GM23338 (cell line): ENCODE data around the gene ATOSA. TPM values are rescaled to one million over a fixed set of nuclear protein-coding genes. Genes with fewer than 3 reads are reported as not detected.

Experiments
- ATAC-seq: fragments of 200-7000 bp; cut with Tn5 transposase; 3 replicates; pipeline ENCODE4 v1.9.1; 2020
- DNase-seq: peaks from one replicate; pipeline ENCODE4 v3.0.0-alpha.2; 2015; ENCODE audit warnings: low spot score
- H2AFZ ChIP-seq: fragments of 200-600 bp; sonication (generic); 2 replicates; pipeline ENCODE4 v1.8.0; 2016; ENCODE audit warnings: antibody characterized with exemption, mild to moderate bottlenecking, moderate library complexity
- H3F3A ChIP-seq: fragments of 200-600 bp; sonication (generic); replicated peaks from 2 replicates; pipeline ENCODE4 v1.8.0; 2017; ENCODE audit warnings: antibody characterized with exemption, mixed run types, low read depth
- H3K27ac ChIP-seq: fragments of 200-600 bp; sonication (generic); 2 replicates; pipeline ENCODE4 v1.6.1; 2016; ENCODE audit warnings: low read depth
- H3K27me3 ChIP-seq: fragments of 200-600 bp; sonication (generic); 2 replicates; pipeline ENCODE4 v1.8.0; 2016; ENCODE audit warnings: mild to moderate bottlenecking, mixed run types, moderate library complexity; ENCODE audit not compliant: insufficient read depth
- H3K36me3 ChIP-seq: fragments of 200-600 bp; sonication (generic); 2 replicates; pipeline ENCODE4 v1.8.0; 2016; ENCODE audit warnings: mild to moderate bottlenecking; ENCODE audit not compliant: insufficient read depth
- H3K4me1 ChIP-seq: fragments of 200-600 bp; sonication (generic); 2 replicates; pipeline ENCODE4 v1.8.0; 2016; ENCODE audit warnings: mild to moderate bottlenecking, moderate library complexity; ENCODE audit not compliant: insufficient read depth
- H3K4me2 ChIP-seq: fragments of 200-600 bp; sonication (generic); 2 replicates; pipeline ENCODE4 v1.7.1; 2017; ENCODE audit warnings: mixed run types
- H3K4me3 ChIP-seq: fragments of 200-600 bp; sonication (generic); 2 replicates; pipeline ENCODE4 v1.6.1; 2016; ENCODE audit warnings: mixed run types
- H3K79me2 ChIP-seq: fragments of 200-600 bp; sonication (generic); replicated peaks from 2 replicates; pipeline ENCODE4 v1.8.0; 2017; ENCODE audit warnings: mild to moderate bottlenecking; ENCODE audit not compliant: insufficient read depth
- H3K9me2 ChIP-seq: fragments of 200-600 bp; sonication (generic); 2 replicates; pipeline ENCODE4 v1.8.0; 2017; ENCODE audit not compliant: insufficient read depth
- H4K20me1 ChIP-seq: fragments of 200-600 bp; sonication (generic); replicated peaks from 2 replicates; pipeline ENCODE4 v1.8.0; 2017; ENCODE audit warnings: mild to moderate bottlenecking; ENCODE audit not compliant: insufficient read depth
- H3K27ac Mint-ChIP-seq: 2 replicates; pipeline ENCODE4 v1.8.0; 2020; ENCODE audit warnings: inconsistent platforms, mild to moderate bottlenecking, moderate library complexity, mixed read lengths
- H3K27me3 Mint-ChIP-seq: 3 replicates; pipeline ENCODE4 v1.8.0; 2022; ENCODE audit warnings: low read depth, mild to moderate bottlenecking, moderate library complexity, mixed read lengths, inconsistent platforms; ENCODE audit not compliant: insufficient read depth, poor library complexity
- H3K36me3 Mint-ChIP-seq: 3 replicates; pipeline ENCODE4 v1.8.0; 2021; ENCODE audit warnings: low read depth, mild to moderate bottlenecking, inconsistent platforms, moderate library complexity, mixed read lengths
- H3K4me1 Mint-ChIP-seq: 3 replicates; pipeline ENCODE4 v1.8.0; 2020; ENCODE audit warnings: mild to moderate bottlenecking, inconsistent platforms, mixed read lengths
- H3K4me3 Mint-ChIP-seq: 3 replicates; pipeline ENCODE4 v1.8.0; 2021; ENCODE audit warnings: moderate library complexity, mild to moderate bottlenecking, inconsistent platforms, mixed read lengths
- H3K9me3 Mint-ChIP-seq: 3 replicates; pipeline ENCODE4 v1.8.0; 2020; ENCODE audit warnings: moderate library complexity, mild to moderate bottlenecking, inconsistent platforms, mixed read lengths
- CREB1 ChIP-seq: fragments of 250-450 bp; sonication (Bioruptor Pico); IDR thresholded peaks from 2 replicates; pipeline ENCODE4 v1.5.0; 2020; ENCODE audit warnings: low read depth, mild to moderate bottlenecking, moderate library complexity
- CTCF ChIP-seq, 2 experiments: fragments of 200-600 bp in 1 of 2; sonication (generic) in 1 of 2; conservative IDR thresholded peaks; 2 replicates each; pipeline versions ENCODE4 v1.5.1 to v1.6.1; 2016 to 2017; ENCODE audit warnings: antibody characterized with exemption in 2 of 2, low read depth in 2 of 2, mild to moderate bottlenecking in 2 of 2, moderate library complexity in 1 of 2
- EZH2 ChIP-seq: fragments of 200-600 bp; sonication (generic); IDR thresholded peaks from one replicate; pipeline ENCODE4 v1.8.0; 2017; ENCODE audit warnings: antibody characterized with exemption, mild to moderate bottlenecking, low read depth; ENCODE audit not compliant: unreplicated experiment
- EZH2phosphoT487 ChIP-seq: fragments of 200-600 bp; sonication (generic); IDR thresholded peaks from one replicate; pipeline ENCODE4 v1.8.1; 2018; ENCODE audit warnings: antibody characterized with exemption; ENCODE audit not compliant: unreplicated experiment
- JUNB ChIP-seq: IDR thresholded peaks from one replicate; pipeline ENCODE4 v1.6.1; 2016; ENCODE audit warnings: antibody characterized with exemption; ENCODE audit not compliant: unreplicated experiment
- POLR2AphosphoS5 ChIP-seq: IDR thresholded peaks from 2 replicates; pipeline ENCODE4 v1.6.1; 2016; ENCODE audit warnings: antibody characterized with exemption, low read depth
- STAT1 ChIP-seq: IDR thresholded peaks from one replicate; pipeline ENCODE4 v1.6.1; 2016; ENCODE audit warnings: antibody characterized with exemption; ENCODE audit not compliant: unreplicated experiment
- ZNF114 ChIP-seq: fragments of 250-450 bp; sonication (Bioruptor Pico); IDR thresholded peaks from 2 replicates; pipeline ENCODE4 v1.5.0; 2020; ENCODE audit warnings: mild to moderate bottlenecking, moderate library complexity
- ZNF331 ChIP-seq: fragments of 250-450 bp; sonication (Bioruptor Pico); IDR thresholded peaks from 2 replicates; pipeline ENCODE4 v1.5.0; 2020; ENCODE audit warnings: low read depth, mild to moderate bottlenecking, moderate library complexity
- polyA plus RNA-seq: library from polyadenylated mRNA; unstranded; fragments of >200 nt; fragmentation: Nextera tagmentation; extraction: Ambion mirVana; gene quantifications from 2 replicates; pipeline ENCODE4 v1.2.1, GENCODE V29; 2016
- total RNA-seq: library from RNA; depleted of rRNA; stranded (reverse); fragments of >200 nt; shearing (Covaris generic); gene quantifications from 2 replicates; pipeline ENCODE4 v1.2.3, GENCODE V29; 2014
- TF ChIP-seq, protein P1 (sequence below): IDR thresholded peaks from one replicate; pipeline ENCODE4 v1.6.1; 2018; ENCODE audit warnings: antibody characterized with exemption; ENCODE audit not compliant: unreplicated experiment

ATOSA gene
- total and polyA plus RNA-seq, 2 experiments from 2014 or later = 6.2 to 14.0 TPM

DNA sequence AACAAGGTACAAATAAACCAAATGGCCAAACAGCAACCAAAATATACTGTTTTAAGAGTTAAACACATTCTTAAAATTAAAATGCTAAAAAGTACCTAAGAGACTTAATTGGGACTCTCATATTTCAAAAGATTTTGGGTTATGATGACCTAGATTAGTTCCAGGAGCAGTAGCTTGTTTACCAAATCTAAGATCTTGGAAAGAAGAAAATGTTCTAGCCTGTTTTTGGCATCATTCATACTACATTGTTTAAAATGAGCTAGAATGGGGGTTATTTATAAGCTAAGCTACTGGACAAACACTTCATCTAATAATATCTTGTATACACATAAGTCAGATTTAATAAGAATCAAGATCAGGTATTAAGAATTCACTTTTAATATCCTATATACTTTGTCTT is 22.8 kb downstream of the ATOSA start (continued):
- TF ChIP-seq, protein P1, sequence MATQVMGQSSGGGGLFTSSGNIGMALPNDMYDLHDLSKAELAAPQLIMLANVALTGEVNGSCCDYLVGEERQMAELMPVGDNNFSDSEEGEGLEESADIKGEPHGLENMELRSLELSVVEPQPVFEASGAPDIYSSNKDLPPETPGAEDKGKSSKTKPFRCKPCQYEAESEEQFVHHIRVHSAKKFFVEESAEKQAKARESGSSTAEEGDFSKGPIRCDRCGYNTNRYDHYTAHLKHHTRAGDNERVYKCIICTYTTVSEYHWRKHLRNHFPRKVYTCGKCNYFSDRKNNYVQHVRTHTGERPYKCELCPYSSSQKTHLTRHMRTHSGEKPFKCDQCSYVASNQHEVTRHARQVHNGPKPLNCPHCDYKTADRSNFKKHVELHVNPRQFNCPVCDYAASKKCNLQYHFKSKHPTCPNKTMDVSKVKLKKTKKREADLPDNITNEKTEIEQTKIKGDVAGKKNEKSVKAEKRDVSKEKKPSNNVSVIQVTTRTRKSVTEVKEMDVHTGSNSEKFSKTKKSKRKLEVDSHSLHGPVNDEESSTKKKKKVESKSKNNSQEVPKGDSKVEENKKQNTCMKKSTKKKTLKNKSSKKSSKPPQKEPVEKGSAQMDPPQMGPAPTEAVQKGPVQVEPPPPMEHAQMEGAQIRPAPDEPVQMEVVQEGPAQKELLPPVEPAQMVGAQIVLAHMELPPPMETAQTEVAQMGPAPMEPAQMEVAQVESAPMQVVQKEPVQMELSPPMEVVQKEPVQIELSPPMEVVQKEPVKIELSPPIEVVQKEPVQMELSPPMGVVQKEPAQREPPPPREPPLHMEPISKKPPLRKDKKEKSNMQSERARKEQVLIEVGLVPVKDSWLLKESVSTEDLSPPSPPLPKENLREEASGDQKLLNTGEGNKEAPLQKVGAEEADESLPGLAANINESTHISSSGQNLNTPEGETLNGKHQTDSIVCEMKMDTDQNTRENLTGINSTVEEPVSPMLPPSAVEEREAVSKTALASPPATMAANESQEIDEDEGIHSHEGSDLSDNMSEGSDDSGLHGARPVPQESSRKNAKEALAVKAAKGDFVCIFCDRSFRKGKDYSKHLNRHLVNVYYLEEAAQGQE = no peak
- no peak for TF ChIP-seq CTCF (conservative IDR thresholded peaks at IDR 0.05; ENCODE audit: low read depth in 2 of 2)
- no peak for TF ChIP-seq CREB1 (CRISPR knock-in tag)
- TF ChIP-seq JUNB = no peak
- no peak for TF ChIP-seq STAT1

DNA sequence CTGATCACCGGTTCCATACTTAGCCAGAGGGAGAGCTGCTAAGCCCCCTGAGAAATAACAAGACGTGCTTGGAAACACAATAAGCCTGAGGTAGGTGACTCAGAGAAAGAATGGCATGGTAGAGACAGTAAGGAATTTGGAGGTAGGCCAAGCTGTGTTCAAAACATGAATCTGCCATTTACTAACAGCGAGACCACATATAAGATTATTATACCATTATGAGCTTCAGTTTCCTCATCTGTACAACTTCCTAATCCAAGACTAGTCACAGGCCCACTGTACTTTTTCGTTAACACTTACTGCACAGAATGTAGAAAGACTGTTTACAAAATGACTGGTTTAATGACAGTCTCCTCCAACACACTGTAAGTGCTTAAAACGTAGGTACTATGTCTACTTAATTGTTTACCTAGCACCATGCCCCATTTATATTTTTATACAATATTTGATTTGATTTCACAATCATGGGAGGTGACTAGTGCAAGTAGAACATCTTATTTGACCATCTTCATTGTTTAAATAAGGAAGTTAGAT is 25.7 kb downstream of the ATOSA start:
- no peak overlapping the region for H3K4me2 ChIP-seq
- ATAC-seq = peak; percentile 46
- peak overlapping the region; percentile 80; the same call in 1 of the 2 replicates for H3K27ac Mint-ChIP-seq
- TF ChIP-seq CREB1 (CRISPR knock-in tag) = no peak
- no peak for TF ChIP-seq ZNF114 (CRISPR knock-in tag)
- no peak for TF ChIP-seq EZH2
- TF ChIP-seq POLR2AphosphoS5 = no peak
- TF ChIP-seq, protein P1 = no peak
- no peak for TF ChIP-seq STAT1
- no peak for TF ChIP-seq EZH2phosphoT487
- no peak for TF ChIP-seq CTCF (conservative IDR thresholded peaks at IDR 0.05; ENCODE audit: low read depth in 2 of 2)
- TF ChIP-seq ZNF331 (CRISPR knock-in tag) = no peak

More for the DNA sequence above, 25.7 kb downstream of the ATOSA start:
- H3K27me3 Mint-ChIP-seq = no peaks in the 10 kb centered on the region
- H4K20me1 ChIP-seq = no peaks in the 10 kb centered on the region
- H3K27ac ChIP-seq = 0 out of 2 replicates have a peak overlapping the region, but pooled peaks have one; percentile 36
- no peaks in the 10 kb centered on the region for H3K36me3 ChIP-seq
- H3K9me2 ChIP-seq = no peaks in the 10 kb centered on the region
- no peaks in the 10 kb centered on the region for H3K9me3 Mint-ChIP-seq
- no peaks in the 10 kb centered on the region for H3F3A ChIP-seq
- no peak overlapping the region for H3K4me3 ChIP-seq
- H3K4me1 ChIP-seq = no peaks in the 10 kb centered on the region; the same call in 1 of the 2 replicates
- peak; percentile 20 for DNase-seq
- peaks cover 12% of the 10 kb centered on the region for H3K4me1 Mint-ChIP-seq
- H3K36me3 Mint-ChIP-seq = no peaks in the 10 kb centered on the region
- H2AFZ ChIP-seq = no peak overlapping the region
- H3K4me3 Mint-ChIP-seq = no peak overlapping the region
- no peaks in the 10 kb centered on the region for H3K79me2 ChIP-seq
- no peaks in the 10 kb centered on the region for H3K27me3 ChIP-seq
